NOMO-1 treated with dmso at 0.1 percent for 144 hours (cell line): ENCODE data around the gene OOSP4A.

Experiments
- DNase-seq: peaks from one replicate; lab custom pipeline; 2025; ENCODE audit not compliant: unreplicated experiment; lab: John Stamatoyannopoulos, UW

Gene OOSP4A

DNA sequence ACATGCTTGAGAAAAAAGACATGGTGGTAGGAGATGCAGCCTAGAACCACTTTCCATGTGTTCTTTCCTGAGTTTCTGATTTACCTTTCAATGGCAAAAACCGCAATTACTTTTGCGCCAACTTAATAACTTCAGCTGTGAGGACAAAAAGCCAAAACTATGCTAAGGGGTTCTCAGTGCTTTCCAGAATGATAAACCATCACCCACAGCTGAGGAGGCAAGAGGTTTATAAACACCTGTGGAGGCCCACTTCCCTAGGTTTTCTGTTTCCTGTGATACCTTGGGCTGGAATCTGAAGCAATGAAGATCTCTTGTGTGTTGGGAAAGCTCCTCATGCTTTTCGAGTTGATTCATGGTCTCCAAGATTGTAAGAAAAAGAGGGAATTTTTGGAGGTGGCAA lies at the start of gene OOSP4A:
Gene OOSP4A (plus strand): TSS at position 301 of the 400 bp plus-strand sequence. CDS start 0 bp downstream, at position 301.
- DNase-seq: no peak

DNA sequence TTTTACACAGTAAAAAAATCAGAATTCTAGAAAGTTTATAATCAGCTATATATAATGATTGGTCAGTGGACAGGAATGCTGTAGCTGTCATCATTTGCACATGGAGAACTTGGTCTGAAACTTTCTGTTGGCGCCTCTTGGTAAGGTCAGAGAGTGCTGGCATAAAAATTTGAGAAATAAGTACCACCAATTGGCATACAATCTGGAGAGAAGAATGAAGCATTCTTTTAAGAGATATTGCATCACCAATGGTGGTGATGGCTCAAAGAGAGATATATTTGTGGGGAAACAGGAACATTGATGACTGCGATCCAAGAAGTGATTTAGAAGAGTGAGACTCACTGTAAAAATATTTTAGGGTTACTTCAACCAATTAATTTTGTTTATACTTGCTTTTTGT lies 45.4 kb upstream of the OOSP4A start:
- no peak for DNase-seq

DNA sequence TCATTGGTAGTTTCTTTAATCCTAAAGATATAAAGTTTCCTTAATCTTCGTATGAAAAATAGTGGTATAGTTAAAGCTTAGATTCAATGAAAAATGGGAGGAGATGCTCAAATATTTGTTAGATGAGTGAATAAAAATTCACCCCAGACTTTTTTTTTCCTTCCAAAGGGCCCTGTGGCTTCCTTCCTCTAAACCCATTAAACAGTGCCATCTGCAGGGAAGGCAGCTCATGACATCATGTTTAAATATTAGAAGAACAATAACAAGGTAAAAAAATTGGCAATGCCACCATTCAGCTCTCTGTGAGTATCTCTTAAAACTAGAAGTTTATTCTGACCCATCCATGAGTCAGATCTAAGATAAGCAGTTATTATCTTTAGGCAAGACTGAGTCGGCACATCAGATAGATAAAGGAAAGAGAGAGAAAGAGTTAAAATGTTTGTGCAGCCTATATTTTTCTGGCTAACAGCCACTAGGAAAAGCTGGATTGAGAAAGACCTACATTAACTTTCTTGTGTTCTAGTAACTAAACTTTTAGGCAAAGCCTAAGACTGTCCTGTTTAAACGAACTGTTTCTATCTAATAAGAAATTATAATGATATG lies 44.7 kb upstream of the OOSP4A start:
- no peak for DNase-seq

DNA sequence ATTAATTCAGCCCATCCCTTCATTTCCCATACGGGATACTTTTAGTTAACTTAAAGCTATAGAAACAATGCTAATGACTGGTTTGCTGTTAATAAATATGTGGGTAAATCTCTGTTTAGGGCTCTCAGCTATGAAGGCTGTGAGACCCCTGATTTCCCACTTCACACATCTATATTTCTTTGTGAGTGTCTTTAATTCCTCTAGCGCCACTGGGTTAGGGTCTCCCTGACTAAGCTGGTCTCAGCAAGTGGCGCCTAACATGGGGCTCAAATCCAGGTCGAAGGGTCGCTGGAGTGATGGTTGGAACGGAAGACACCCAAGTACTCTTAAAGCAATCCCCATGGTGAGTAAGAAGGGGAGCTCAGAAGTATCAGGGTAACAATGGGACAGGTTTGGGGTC lies 40.0 kb upstream of the OOSP4A start:
- DNase-seq: no peak

DNA sequence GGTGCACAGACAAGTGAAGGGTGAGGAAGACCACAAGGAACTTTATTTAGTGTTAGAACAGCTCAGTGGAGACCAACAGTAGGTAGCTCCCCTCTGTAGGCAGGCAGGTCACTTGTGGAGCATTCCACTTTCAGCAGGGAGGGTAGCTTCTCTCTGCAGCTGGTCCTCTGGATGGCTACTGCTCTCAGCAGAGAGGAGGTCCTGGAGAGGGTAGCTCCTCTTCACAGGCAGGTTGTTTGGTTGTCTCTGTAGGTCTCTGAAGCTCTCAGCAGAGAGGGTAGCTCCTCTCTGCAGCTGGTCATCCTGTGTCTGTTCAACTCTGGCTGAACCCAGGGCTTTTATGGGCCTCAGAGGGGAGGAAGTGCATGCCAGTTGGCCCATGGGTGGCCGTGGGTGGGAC lies 32.1 kb upstream of the OOSP4A start:
- no peak for DNase-seq

DNA sequence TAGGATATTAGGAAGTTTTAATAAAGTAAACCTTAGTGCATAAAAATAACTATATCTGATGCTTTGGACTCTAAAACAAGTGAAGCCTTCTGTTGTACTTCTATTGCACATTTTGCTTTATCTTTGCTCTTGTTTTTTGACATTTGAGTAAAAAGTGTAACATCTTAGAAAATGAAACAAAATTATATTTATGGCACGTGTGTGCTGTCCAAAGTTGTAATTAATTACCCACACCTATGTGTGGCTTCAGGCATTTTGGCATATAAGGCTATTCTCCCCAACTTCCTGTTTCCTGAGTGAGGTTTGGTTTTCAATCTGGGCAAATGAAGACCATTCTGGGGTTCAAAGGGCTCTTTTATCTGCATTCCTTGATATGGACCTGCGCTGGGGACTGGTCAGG lies 25.7 kb upstream of the OOSP4A start, which contains the start of gene OOSP1:
Gene OOSP1 (plus strand): TSS at position 301 of the 400 bp plus-strand sequence. CDS start 23 bp downstream, at position 324.
- no peak for DNase-seq

DNA sequence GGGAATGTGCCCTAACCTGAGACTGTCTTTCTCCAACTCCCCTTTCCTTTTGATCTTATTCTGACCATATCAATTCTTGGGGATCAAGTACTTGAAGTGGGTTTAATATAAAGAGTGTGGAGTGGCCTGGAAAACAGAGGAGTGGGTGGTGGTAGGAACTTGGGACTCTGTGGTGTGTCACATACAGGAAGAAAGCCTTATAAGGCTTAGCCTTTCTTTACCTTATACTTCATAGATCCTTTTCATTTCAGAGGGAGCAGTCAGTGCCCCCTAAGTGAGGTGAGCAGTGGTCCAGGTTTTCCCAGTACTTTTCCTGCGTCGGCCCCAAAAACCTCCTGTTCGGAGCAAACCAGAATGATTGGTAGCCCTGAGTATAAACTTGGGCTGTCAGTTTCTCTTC lies 25.1 kb upstream of the OOSP4A start:
- no peak for DNase-seq

DNA sequence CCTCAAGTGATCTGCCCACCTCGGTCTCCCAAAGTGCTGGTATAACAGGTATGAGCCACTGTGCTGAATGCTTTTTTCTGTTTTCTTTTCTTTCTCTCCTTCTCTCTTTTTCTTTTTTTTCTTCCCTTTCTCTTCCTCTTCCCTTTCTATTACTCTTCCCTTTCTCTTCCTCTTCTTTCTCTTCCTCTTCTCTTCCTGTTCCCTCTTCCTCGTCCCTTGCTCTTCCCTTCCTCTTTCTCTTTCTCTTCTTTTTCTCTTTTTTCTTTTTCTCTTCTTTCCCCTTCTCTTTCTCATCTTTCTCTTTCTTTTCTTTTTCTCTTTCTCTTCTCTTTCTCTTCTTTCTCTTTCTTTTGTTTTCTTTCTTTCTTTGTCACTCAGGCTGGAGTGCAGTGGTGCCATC lies 24.4 kb upstream of the OOSP4A start:
- DNase-seq: no peak

DNA sequence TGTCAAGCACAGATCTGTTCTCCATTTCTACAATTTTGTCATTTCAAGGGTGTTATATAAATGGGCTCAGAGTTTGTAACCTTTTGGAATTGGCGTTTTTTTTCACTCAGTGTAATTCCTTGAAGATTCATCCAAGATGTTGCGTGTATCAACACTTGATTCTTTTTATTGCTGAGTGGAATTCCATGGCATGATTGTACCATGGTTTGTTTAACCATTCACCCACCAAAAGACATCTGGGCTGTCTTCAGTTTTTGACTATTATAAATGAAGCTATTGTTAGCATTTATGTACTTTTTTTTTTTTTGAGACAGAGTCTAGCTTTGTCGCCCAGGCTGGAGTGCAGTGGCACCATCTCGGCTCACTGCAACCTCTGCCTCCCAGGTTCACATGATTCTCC lies 22.7 kb upstream of the OOSP4A start:
- no peak for DNase-seq

DNA sequence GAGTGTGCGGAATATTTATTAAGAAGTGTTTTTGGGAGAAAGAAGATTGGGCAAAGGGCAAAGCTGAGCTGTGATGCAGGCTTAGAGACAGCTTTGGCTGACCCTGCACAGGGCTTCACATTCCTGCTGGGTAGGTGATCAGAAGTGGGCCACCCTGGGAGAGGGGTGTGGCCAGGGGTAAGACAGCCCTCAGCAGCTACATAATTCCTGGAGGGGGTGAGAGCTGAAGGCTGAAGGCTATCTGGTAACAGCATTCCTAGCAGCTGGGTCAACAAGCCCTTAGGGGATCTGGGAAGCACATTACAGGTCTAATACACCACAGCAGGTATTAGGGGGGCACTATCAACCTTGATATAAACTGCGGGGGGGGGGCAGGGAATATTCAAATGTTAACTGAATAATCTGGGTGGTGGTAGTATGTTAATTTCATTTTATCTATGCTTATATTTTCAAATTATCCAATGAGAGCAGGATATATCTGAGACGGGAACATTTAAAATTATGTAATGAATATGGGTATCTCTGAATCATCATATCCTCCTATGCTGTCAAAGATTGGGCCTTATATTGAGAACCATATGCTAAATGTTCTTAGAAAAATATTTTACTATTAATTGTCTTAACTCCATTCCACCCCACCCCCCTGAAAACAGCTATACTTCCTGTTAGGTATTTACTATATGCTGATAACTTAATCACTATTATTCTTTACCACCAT lies 19.7 kb upstream of the OOSP4A start:
- no peak for DNase-seq

DNA sequence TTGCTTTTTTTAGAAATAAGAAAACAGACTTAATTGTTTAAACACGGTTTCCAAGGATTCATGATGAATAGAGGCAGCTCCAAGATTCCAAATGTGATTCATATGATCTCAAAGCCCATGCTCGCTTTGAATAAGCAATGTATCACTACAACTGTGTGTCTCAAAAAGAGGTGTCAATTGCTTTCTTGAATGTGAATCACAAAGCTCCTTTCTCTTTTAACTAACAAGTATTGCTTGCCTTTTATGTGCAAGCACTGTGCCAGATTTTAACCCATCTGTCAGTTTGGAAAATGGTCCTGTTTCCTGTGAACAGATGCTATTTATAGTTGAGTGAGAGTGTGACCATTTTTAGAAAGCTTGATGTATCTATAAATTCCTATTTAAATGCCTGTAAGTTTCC lies 19.1 kb upstream of the OOSP4A start:
- no peak for DNase-seq

DNA sequence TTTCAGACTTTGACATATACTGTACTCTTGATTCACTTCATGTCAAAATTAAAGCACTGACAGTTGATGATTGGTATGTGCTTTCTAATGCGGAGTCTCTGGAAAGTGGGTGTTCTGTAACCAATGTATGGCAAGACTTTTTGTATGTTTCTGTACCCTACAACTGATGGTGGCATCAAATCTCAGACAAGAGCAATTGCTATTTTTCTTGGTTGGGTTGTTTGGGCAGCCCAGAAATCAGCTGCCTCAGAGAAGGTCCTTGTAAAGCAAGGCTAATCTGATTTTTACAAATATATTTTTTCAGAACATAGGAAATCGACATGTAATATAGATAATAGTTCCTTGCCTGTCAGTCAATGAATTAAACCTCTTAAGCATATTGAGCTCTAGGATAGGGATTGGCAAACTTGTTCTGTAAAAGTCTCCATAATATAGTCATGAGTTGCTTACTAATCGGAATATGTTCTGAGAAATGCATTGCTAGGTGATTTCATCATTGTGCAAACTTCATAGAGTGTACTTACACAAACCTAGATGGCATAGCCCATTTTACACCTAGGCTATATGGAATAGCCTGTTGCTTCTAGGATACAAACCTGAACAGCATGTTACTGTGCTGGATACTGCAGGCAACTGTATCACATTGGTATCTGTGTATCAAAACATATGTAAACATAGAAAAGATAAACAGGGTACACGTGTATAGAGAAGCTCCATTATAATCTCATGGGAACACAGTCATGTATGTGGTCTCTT lies 10.2 kb upstream of the OOSP4A start:
- DNase-seq: no peak

DNA sequence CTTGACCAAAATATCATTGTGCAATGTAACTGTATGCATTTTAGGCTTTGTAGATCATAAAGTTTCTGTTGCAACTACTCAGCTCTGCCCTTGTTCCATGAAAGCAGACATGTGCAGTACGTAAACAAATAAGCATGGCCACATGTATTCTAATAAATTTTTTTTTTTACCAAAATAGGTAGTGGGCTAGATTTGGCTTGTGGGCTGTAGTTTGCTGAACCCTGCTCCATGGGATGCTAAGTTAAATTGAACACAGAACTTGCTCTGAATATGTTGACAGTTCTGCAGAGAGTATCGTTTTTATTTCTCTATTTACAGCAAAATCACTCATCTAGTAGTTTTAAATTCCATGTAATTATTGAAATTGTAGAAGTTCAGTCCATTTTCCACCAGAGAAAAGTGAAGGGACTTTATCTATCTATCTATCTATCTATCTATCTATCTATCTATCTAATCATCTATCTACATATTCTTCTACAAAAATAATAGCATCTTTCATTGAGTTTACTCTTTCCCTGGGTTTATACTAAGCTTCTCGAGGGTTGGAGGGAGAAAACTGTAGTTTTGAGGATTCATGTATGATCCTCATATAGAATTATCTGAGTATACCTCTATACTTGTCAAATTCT lies 9.5 kb upstream of the OOSP4A start:
- no peak for DNase-seq

DNA sequence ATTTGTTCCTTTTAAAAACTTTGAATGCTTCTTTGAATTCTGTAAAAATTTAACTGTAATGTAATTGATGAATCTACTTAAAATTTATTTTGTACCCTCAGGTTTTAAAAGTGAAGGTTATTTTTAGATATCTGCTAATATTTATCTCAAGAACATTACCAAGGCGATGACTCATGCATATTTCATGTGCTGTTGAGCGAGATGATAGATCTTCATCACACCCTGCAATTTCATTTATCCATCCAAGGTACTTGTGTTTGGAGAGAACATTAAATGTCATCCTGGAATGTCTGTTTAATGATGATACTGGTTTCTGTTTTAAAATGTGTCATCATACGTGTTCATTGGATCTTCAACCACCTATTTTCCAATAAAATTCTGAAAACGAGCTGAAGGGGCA lies 6.7 kb upstream of the OOSP4A start:
- no peak for DNase-seq

DNA sequence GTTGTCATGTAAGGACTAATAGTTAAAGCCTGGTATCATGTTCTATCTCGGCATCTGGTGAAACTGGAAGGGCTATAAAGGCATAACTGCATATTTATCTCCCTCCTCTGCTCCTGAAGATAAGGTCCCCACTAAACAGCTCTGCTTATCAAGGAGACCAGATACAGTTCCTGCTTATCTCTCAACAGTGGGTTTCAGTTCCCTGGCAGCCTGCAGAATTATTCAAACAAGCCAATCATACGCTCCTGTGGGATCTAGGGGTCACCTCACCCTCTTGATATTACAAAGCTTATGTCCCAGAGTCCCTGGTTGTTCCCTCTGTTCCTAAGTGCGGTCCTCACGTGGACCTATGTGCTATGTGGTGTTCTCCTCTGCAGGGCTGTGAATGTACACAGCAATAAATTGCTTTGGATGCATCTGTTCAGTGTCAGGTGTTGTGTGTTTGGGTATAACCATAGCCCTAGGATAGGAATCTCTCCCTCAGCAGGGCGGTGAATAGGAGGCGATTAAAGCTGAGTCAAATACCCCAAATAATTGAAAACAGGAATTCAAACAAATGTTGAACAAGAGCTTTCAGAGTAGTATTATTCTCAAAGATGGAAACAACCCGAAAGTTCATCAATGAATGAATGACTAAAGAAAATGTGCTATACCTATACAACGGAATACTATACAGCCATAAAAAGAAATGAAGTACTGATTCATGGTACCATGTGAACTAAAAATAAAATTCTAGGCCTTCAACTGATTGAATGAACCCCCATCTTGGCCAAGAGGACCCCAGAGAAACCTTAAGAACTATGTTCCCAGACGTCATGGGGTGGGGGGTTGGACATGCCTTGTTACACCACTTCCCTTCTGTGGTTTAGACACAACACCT lies 3.1 kb upstream of the OOSP4A start:
- no peak for DNase-seq

DNA sequence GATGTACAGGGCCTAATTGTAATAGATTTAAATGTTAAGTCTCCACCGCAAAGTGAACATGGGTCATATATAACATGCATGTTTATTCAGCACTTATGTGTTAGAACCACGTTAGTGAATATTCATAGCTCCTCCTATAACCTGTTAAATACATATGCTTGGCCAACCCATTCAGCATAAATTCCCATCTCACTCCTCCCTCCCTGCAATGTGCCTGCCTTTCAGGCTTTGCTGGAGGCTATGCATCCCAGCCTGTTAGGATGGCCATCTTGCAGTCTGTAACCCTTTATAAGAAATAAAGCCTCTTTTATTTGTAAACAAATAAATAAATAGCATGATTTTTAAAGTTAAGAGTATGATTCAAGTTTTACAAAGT lies 1.7 kb upstream of the OOSP4A start:
- DNase-seq: no peak

DNA sequence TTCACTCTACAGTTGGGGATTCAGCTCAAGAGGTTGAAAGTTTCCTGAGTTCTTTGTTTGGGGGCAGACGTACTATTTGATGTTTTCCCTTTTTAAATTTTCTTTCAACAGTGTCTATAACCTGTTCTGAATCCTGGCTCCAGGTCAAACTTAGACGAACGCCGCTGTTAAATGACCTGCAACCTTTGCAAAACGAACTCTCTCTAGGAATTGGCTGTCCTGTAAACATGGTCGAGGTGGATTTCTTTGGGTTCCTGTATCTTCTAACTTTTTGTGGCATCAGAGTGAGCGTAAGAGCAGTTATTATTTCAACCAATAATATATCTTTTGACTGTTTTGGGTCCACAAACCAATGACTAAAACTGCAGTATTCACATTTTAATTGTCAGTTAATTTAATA lies 1.6 kb downstream of the OOSP4A start:
- DNase-seq: no peak

DNA sequence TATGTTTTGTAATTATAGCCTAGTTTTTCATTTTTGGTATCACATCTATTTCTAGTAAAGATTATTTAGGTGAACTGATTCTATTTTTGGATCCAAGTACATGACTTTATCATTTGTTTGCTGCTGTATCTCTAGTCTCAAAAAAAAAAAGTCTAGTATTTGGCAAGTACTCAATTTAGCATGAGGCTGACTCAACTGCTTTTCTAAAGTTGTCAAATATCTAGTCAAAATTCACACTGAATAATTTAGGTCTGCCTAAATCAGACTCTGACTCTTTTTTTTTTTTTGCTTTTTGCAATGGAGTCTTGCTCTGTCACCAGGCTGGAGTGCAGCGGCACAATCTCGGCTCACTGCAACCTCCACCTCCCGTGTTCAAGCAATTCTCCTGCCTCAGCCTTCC lies 2.4 kb downstream of the OOSP4A start:
- no peak for DNase-seq

DNA sequence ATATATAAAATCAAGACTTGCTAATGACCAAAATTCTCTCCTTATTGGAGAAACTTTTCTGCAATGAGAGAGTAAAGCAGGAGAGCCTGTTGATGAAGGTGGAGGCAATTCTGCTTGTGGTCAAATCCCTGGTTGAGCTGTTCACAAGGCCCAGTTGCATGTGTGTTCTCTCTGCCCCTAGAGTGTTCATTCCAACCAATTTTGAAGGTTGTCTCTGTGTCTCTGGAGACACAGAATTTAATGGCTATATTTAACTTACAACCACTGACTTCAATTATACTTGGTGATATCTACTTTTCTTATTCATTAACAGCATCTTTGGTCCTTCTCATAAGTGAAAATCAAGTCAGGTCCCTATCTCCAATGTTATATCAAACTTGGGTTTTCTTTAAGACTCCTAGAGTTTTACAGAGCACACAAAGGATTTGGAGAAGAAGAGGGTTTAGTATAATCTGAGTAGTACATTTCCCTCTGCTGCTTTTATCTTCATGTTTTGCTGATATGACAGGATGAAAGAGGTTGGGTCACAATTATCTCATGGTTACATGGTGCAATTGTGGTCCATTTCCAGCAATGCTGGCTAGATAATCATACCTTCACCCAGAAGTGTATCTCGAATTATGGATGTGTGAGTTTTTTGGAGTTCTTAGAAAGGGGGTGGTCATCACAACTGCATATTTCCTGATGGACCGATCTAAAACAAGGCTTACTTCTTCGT lies 4.0 kb downstream of the OOSP4A start:
- DNase-seq: no peak

DNA sequence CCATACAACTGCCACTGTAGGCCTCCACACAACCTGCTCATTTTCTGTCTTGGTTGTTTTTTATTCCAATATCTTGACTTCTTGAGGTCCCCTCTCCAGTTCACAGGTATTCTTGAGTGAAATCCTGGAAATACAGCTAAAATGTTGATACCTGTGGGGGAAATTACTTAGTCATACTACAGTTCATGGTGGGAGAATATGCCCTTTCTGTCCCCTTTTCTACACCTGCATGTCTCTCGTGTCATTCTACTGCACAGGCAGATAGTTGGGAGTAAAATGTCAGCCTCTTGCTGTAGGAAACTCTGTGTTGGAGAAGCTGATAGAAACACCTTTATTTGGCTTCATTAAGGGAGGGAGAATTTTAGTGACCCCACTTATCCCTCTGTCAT lies 4.6 kb downstream of the OOSP4A start:
- no peak for DNase-seq
